GM19351 (cell line): ENCODE measurements around the gene ABCC2.
"Not testable (repeated sequence)": the region's sequence is repeated elsewhere in the genome, so short reads cannot be mapped to it uniquely, and the experiment has no call there.

Experiments
- ATAC-seq: cut with Tn5 transposase; IDR thresholded peaks from one replicate; pipeline ENCODE4 v1.9.1; 2021; ENCODE audit warnings: mild to moderate bottlenecking, moderate library complexity; ENCODE audit not compliant: unreplicated experiment

Gene ABCC2

DNA sequence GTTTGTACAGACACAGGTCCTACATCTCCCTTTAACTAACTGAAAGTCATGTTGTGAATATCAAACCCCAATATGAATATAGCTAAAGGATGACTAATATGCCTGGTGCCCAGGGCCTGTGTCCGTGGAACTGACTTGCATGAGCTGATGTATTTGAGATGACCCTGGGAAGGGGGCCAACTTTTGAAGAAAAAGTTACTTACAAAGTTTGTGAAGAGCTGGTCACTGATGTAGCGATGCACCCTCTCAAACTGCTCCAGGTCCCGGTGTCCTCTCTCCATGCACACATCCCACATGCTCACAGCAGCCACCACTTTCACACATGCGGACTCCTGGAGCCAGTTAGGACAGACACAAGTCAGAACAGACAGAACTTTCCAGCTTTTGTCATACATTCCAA, 106.2 kb downstream of the ABCC2 start:
- no peak for ATAC-seq

DNA sequence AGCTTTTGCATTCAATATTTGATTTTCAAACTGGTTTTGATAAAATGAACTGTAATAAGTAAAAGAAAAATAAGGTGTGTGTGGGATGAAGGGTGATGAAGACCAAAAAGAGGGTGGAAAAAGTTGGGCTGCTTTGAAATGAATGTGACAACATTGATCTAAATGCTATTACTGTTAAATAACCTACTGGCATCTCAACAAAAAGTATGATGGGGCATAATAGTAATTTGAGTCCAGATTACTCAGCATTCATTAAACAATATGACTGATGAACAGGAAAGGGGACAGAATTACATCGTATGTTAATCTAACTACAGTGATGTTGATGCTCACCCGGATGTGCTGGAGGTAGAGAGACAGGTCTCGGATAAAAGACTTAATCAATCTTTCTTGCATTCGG, 112.2 kb downstream of the ABCC2 start:
- ATAC-seq: no peak

DNA sequence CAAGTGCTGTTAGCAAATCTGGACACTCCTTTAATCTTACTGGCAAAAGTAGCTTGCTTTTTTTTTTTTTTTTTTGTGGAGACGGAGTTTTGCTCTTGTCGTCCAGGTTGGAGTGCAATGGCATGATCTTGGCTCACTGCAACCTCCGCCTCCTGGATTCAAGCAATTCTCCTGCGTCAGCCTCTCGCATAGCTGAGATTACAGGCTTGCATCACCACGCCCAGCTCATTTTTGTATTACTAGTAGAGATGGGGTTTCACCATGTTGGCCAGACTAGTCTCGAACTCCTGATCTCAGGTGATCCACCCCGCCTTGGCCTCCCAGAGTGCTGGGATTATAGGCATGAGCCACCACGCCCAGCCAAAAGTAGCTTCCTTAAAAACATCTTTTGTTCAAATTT, 112.6 kb downstream of the ABCC2 start:
- not testable (repeated sequence) for ATAC-seq

DNA sequence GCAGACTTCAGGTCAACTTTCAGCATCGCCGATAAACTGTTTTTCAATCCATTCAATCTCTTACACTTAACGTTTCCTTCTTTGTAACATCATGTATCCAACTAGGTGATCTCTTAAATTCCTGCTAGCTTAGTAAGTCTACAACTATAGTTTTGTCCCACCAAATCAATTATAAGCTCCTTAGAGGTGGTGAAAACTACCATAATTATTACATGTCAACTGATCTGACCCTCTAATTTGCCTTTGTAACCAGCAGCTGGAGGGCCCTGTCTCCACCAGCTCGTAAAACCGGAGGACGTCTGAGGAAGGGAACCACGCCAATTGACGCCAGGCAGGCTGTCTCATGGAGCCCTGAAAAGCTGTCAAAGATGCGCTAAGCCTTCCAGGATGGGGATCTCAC, 113.4 kb downstream of the ABCC2 start:
- ATAC-seq: no peak
